Right lung (tissue), 10 donors: ENCODE data around the gene PREP. TPM values are rescaled to one million over a fixed set of nuclear protein-coding genes. Genes with fewer than 3 reads are reported as not detected.
"Not testable (repeated sequence)": the region's sequence is repeated elsewhere in the genome, so short reads cannot be mapped to it uniquely, and the experiment has no call there.

Source experiments
- DNase-seq, 2 donors: peaks; one replicate each; pipeline ENCODE4 v3.0.0-alpha.2; 2013
- long read RNA-seq, 8 donors: transcript quantifications; one replicate each; lab custom pipeline, GENCODE V29; 2026
- polyA plus RNA-seq, 5 donors: library from polyadenylated mRNA; unstranded; fragments of 120-200 nt; gene quantifications; one replicate each; pipeline versions ENCODE4 v1.2.1 to v1.2.3, GENCODE V29; 2013; ENCODE audit warnings: inconsistent platforms in 1 of 5, low replicate concordance in 1 of 5; ENCODE audit not compliant: insufficient read length in 5 of 5, insufficient read depth in 1 of 5

The PREP gene
- 10 to 100 TPM; 33.2 to 39.5 (median 37.5) TPM for polyA plus RNA-seq
- long read RNA-seq, donor 1, transcript PREP-201 (15 exons, 2,905 nt), result major isoform, 7 of 12 reads
- long read RNA-seq, donor 1, partial matches to known transcripts, result 5 of 12 reads
- long read RNA-seq, donor 1, other reads (novel, unspliced or antisense), result 0 of 12 reads
- long read RNA-seq, donor 2, transcript PREP-201 (15 exons, 2,905 nt), result major isoform, 6 of 6 reads
- long read RNA-seq, donor 2, partial matches to known transcripts, result 0 of 6 reads
- long read RNA-seq, donor 2, other reads (novel, unspliced or antisense), result 0 of 6 reads
- long read RNA-seq, donor 3, partial matches to known transcripts, result 0 of 4 reads
- long read RNA-seq, donor 3, other reads (novel, unspliced or antisense), result 0 of 4 reads
- long read RNA-seq, donor 4, partial matches to known transcripts, result 0 of 3 reads
- long read RNA-seq, donor 4, other reads (novel, unspliced or antisense), result 0 of 3 reads
- long read RNA-seq, donor 5, transcript PREP-201 (15 exons, 2,905 nt), result major isoform, 5 of 5 reads
- long read RNA-seq, donor 5, partial matches to known transcripts, result 0 of 5 reads
- long read RNA-seq, donor 5, other reads (novel, unspliced or antisense), result 0 of 5 reads
- long read RNA-seq, donor 6, transcript PREP-201 (15 exons, 2,905 nt), result major isoform, 8 of 8 reads
- long read RNA-seq, donor 6, partial matches to known transcripts, result 0 of 8 reads
- long read RNA-seq, donor 6, other reads (novel, unspliced or antisense), result 0 of 8 reads
- long read RNA-seq, donor 7, transcript PREP-201 (15 exons, 2,905 nt), result major isoform, 8 of 8 reads
- long read RNA-seq, donor 7, partial matches to known transcripts, result 0 of 8 reads
- long read RNA-seq, donor 7, other reads (novel, unspliced or antisense), result 0 of 8 reads
- long read RNA-seq, donor 8, partial matches to known transcripts, result 0 of 3 reads
- long read RNA-seq, donor 8, other reads (novel, unspliced or antisense), result 0 of 3 reads

DNA sequence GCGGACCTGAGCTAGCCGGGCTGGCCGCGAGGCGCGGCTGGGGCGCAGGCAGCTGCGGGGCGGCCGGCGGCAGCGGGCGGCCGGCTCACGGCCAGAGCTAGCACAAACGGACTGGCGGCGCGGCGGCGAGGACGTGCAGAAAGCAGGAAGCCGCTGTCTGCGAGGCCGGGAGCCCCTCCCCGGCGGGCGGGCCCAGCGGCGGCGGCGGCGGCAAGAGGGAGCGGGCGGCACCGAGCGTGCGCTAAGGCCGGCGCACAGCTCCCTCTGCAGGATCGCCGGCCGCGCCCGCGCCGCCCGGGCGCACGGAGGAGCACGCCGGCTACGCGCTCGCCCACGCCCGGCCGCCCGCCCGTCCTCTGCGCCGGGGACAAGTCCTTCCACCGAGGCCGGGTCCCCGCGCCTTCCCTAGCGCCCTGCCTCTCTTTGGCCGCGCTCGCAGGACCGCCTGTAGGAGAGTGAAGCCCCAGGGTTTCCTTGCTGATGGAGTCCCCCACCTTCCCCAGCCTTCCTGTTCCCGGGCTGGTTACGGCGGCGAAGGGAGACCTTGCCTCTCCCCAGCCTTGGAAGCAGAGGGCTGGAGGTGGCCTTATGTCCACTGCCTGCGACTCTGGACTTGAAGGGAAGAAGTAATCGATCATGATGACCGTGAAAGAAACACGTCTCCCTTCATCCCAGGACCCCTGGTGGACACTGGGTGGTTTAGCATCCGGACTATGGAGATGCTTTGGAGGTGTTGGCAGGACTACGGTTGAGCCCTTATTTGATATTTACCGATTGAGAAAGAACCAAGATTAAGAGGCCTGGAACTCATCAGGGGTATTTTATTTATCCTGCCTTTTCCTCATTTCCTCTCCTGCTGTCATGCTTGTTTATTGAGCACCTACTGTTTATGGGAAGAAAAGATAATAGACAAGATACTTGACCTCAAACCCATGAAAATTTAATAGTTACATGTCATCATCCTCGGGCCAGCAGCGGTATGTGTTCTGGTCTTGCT is at the start of gene PREP:
Gene PREP, minus strand, starts transcription at position 144 of the 997 bp plus-strand sequence. CDS start 191 bp downstream, outside the sequence.
- DNase-seq, result peak; percentile 72 to 80

DNA sequence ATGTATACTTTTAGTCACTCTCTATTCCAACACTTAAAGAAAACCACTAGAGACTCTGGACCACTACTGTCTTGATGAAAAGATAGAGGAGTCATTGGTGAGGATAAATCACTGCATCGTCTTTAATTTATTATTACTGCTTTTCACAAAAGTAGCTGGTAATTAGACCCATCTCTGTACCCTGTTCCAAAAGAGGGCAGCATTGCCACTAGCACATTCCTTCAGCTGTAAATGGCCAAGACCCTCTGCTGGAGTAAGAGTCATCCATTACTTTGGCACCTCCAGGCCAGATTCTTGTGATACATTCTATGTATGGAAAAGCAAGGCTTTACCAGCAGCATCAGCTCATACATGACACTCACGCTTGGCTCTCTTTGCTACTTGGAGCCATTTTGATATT is 49.5 kb upstream of the PREP start:
- no peak for DNase-seq

- DNase-seq, result no peak
These were observed 47.0 kb upstream of the PREP start for GRCh38 chr6:105449756-105450390.

GRCh38 chr6:105445481-105445880 is 42.6 kb upstream of the PREP start:
- no peak for DNase-seq

GRCh38 chr6:105443941-105444340 is 41.1 kb upstream of the PREP start:
- no peak for DNase-seq

GRCh38 chr6:105442369-105442768 is 39.5 kb upstream of the PREP start:
- DNase-seq, result no peak

- DNase-seq, result no peak
These were observed 34.4 kb upstream of the PREP start for GRCh38 chr6:105437236-105437635.

DNA sequence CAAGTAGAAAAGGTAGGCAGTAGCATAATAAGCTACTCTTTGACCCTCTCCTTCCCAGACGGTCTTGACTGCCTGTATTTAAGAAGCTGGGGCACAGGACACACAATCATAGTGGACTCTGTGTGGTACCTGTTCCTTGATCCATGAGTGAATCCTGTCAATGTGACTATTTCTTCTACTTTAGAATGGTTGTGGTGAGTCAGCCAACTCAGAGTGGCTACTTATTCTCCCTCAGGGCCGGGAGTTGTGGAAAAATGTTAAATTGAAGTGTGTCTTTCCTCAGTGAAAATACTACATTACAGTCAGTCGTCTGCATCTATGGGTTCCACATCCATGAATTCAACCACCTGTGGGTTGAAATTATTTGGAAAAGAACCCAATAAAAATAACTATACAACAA is 30.8 kb upstream of the PREP start:
- DNase-seq, result no peak

DNA sequence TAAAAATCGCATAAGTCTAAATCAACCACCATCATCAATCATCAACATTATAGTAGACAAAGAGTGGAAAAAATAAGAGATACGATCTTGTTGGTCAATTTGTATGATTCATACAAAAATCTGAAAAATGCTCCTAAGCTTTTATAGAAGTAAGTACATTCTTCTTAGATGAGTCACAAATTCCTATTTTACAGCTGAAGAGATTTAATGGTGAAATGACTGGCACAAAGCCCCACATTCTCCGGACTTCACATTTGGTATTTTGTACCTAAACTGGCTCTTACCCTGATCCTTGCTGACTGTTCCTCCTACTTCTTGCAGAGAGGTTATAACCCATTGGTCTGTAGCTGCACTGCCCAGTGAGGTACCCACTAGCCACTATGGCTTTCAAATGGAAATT is 29.9 kb upstream of the PREP start:
- DNase-seq, result no peak

DNA sequence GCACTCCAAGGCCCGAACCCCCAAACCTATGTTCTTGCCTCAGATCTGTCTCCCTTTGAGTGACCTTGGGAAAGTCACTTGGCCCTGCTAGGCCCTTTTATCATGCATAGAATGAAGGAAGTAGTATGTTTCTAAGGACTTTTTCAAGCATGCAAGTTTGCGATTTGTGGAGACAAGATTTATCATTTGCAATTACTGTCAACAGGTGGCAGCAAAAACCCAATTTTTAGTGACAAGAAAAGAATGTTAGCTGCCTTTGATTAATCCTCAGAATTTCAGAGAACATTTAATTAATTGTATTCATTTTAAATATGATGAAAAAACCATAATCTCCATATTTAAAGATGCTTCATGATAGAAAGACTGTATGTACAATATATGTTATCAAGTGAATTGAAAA is 28.3 kb upstream of the PREP start:
- DNase-seq, result peak; percentile 9 to 25

GRCh38 chr6:105430685-105431084 is 27.8 kb upstream of the PREP start:
- no peak for DNase-seq

- DNase-seq, result no peak
These were observed 26.8 kb upstream of the PREP start for GRCh38 chr6:105429676-105430075.

DNA sequence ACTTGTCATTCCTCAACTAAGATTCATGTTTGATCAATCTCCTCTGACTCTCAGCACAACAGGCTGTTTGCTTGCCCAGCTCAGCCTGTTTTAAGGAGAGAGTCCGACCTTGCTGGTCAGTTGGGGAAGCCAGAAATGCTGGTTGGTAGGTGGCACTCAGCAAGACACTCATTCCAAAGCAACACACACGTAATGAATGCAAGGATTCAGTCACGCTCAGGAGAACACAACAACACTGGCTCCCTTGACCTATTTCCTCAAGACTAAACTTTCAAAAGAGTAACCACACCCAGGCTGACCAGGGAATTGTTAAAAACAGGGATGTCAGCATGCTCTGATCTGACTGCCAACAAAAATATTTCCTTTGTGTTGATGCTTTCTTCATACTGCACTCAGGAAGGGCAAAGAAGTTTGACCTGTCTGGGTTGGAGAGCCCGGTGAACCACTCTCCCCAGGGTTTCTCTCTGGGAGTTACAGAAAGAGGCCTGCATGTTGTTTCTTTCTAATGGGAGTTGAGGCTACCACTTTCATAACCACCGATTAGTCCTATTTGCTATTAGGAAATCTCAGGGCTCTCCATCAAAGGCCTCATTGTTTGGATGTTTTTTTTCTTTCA is 25.6 kb upstream of the PREP start:
- DNase-seq, result no peak

DNA sequence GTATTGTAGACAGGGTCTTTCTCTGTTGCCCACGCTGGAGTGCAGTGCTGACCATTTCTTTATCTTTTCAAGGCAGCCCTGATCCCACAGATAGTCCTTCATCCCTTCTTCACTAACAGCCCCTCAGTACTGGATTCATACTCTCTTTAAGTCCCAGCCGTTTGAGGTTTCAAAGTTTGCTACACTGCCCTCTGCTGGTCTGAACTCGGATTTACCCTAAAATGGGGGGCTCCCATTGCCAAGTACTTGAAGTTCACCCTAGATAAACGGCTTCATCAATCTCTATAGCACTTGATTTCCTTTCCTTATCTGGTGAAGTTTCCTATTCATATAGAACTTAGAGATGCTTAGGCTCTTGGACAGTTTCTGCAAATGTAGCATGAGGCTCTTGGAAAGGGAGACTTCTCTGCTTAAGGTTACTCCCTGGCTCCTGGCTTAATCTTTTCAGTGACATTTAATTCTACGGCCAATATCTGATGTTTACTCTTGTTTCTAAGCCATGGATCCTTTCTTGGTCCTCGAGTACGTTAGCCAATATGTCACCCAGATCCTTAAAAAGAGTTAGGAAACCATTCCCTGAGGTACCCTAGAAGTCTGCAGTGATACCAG is 21.4 kb upstream of the PREP start:
- peak; percentile 18 to 36 for DNase-seq

GRCh38 chr6:105416971-105417370 is 14.1 kb upstream of the PREP start:
- not testable (repeated sequence) for DNase-seq

DNA sequence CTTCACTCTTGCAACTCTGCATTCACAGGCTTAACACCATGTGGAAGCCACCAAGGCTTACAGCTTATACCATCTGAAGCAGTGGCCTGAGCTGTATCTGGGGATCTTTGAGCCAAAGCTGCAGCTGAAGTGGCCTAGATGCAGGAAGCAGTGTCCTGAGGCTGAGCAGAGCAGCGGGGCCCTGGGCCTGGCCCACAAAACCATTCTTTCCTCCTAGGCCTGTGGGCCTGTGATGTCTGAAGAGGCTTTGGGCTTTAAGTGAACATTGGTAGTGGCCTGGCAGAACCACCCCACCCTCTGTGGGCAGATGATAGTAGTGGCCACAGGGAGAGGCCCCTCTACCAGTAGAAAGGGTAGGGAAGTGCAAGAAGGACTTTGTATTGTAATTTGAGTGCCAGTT is 6.9 kb upstream of the PREP start:
- no peak for DNase-seq

DNA sequence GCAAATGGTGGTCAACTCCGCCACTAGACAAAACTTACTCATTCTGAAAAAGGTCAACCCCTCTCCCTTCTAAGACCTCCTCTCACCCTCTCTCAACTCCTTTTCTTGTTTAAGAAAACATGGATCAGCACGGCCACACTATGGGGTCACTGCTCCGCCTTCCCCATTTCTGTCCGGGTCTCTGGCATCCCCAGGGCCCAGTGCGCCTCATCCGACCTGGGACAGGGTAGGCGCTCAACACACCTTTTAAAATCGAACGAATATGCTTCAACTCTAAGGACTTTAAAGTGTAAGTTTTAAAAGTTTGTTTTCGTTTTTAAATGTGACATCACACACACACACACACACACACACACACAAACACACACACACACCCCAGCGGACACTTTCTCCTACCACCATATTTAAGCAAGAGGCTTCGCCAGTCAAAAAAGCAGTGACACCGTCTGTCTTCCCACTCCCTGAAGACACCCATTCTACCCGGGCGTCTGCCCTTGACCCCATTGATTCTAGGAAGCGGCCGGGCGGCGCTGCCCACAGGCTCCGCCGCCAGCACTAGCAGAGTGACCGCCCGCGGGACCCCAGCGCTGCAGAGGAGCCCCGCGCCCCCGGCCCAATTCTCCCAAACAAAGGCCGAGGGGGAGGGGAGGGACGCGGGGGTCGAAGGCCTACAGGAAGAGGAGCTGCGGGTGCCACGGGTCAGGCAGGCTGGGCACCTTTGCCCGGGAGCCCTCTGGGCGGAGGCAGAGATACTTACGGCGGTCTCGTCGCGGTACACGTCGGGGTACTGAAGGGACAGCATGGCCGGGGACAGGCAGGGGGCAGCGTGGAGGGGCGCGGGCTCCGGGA is 568 bp downstream of the PREP start:
- peak; percentile 37 to 54 for DNase-seq

DNA sequence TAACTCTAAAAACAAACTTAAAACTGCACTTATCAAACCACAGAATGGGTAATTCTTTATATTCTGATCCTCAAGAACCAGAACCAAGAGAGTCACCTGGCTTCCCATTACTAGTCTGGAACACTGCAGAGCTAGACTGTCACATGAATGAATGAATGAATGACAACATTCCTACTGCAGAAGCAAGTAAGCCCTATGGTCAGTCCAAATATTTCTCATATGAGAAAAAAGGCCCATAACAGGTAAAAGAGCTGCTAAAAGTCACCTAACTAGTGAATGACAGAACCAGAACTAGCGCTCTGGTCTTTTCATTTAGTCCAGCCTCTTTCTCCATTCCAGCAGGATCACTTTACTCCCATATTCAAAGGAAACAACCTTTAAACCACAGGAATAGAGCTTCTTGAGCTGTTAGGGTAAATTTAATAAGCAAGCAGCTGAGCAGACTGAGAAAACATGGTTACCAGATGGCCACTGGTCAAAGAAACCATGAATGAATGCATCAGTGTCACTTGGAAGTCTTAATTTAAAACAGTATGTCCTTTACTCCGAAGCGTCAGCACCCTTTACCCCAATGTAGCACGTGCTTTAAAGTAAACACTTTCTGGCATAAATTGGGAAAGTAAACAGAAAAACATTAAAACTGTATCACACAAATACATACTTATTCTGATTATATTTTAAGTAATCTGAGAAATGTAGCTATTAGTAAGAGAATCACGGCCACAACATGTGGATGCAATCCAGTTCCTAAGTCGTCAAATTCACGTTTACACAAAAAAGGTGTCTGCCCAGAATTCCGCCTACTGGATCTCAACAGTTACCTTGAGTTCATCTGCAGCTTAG is 1.4 kb downstream of the PREP start:
- DNase-seq, result no peak
